GM23338 (cell line): ENCODE data around the gene UBE2R2. TPM values are rescaled to one million over a fixed set of nuclear protein-coding genes. Genes with fewer than 3 reads are reported as not detected.
"Not testable (repeated sequence)": the region's sequence is repeated elsewhere in the genome, so short reads cannot be mapped to it uniquely, and the experiment has no call there.

Experiments used
- ATAC-seq: fragments of 200-7000 bp; cut with Tn5 transposase; 3 replicates; pipeline ENCODE4 v1.9.1; 2020
- DNase-seq: peaks from one replicate; pipeline ENCODE4 v3.0.0-alpha.2; 2015; ENCODE audit warnings: low spot score
- H2AFZ ChIP-seq: fragments of 200-600 bp; sonication (generic); 2 replicates; pipeline ENCODE4 v1.8.0; 2016; ENCODE audit warnings: antibody characterized with exemption, mild to moderate bottlenecking, moderate library complexity
- H3F3A ChIP-seq: fragments of 200-600 bp; sonication (generic); replicated peaks from 2 replicates; pipeline ENCODE4 v1.8.0; 2017; ENCODE audit warnings: antibody characterized with exemption, mixed run types, low read depth
- H3K27ac ChIP-seq: fragments of 200-600 bp; sonication (generic); 2 replicates; pipeline ENCODE4 v1.6.1; 2016; ENCODE audit warnings: low read depth
- H3K27me3 ChIP-seq: fragments of 200-600 bp; sonication (generic); 2 replicates; pipeline ENCODE4 v1.8.0; 2016; ENCODE audit warnings: mild to moderate bottlenecking, mixed run types, moderate library complexity; ENCODE audit not compliant: insufficient read depth
- H3K36me3 ChIP-seq: fragments of 200-600 bp; sonication (generic); 2 replicates; pipeline ENCODE4 v1.8.0; 2016; ENCODE audit warnings: mild to moderate bottlenecking; ENCODE audit not compliant: insufficient read depth
- H3K4me1 ChIP-seq: fragments of 200-600 bp; sonication (generic); 2 replicates; pipeline ENCODE4 v1.8.0; 2016; ENCODE audit warnings: mild to moderate bottlenecking, moderate library complexity; ENCODE audit not compliant: insufficient read depth
- H3K4me2 ChIP-seq: fragments of 200-600 bp; sonication (generic); 2 replicates; pipeline ENCODE4 v1.7.1; 2017; ENCODE audit warnings: mixed run types
- H3K4me3 ChIP-seq: fragments of 200-600 bp; sonication (generic); 2 replicates; pipeline ENCODE4 v1.6.1; 2016; ENCODE audit warnings: mixed run types
- H3K79me2 ChIP-seq: fragments of 200-600 bp; sonication (generic); replicated peaks from 2 replicates; pipeline ENCODE4 v1.8.0; 2017; ENCODE audit warnings: mild to moderate bottlenecking; ENCODE audit not compliant: insufficient read depth
- H3K9me2 ChIP-seq: fragments of 200-600 bp; sonication (generic); 2 replicates; pipeline ENCODE4 v1.8.0; 2017; ENCODE audit not compliant: insufficient read depth
- H4K20me1 ChIP-seq: fragments of 200-600 bp; sonication (generic); replicated peaks from 2 replicates; pipeline ENCODE4 v1.8.0; 2017; ENCODE audit warnings: mild to moderate bottlenecking; ENCODE audit not compliant: insufficient read depth
- H3K27ac Mint-ChIP-seq: 2 replicates; pipeline ENCODE4 v1.8.0; 2020; ENCODE audit warnings: inconsistent platforms, mild to moderate bottlenecking, moderate library complexity, mixed read lengths
- H3K27me3 Mint-ChIP-seq: 3 replicates; pipeline ENCODE4 v1.8.0; 2022; ENCODE audit warnings: low read depth, mild to moderate bottlenecking, moderate library complexity, mixed read lengths, inconsistent platforms; ENCODE audit not compliant: insufficient read depth, poor library complexity
- H3K36me3 Mint-ChIP-seq: 3 replicates; pipeline ENCODE4 v1.8.0; 2021; ENCODE audit warnings: low read depth, mild to moderate bottlenecking, inconsistent platforms, moderate library complexity, mixed read lengths
- H3K4me1 Mint-ChIP-seq: 3 replicates; pipeline ENCODE4 v1.8.0; 2020; ENCODE audit warnings: mild to moderate bottlenecking, inconsistent platforms, mixed read lengths
- H3K4me3 Mint-ChIP-seq: 3 replicates; pipeline ENCODE4 v1.8.0; 2021; ENCODE audit warnings: moderate library complexity, mild to moderate bottlenecking, inconsistent platforms, mixed read lengths
- H3K9me3 Mint-ChIP-seq: 3 replicates; pipeline ENCODE4 v1.8.0; 2020; ENCODE audit warnings: moderate library complexity, mild to moderate bottlenecking, inconsistent platforms, mixed read lengths
- CTCF ChIP-seq, 2 experiments: fragments of 200-600 bp in 1 of 2; sonication (generic) in 1 of 2; conservative IDR thresholded peaks; 2 replicates each; pipeline versions ENCODE4 v1.5.1 to v1.6.1; 2016 to 2017; ENCODE audit warnings: antibody characterized with exemption in 2 of 2, low read depth in 2 of 2, mild to moderate bottlenecking in 2 of 2, moderate library complexity in 1 of 2
- ETS1 ChIP-seq: IDR thresholded peaks from 2 replicates; pipeline ENCODE4 v1.6.1; 2016; ENCODE audit warnings: antibody characterized with exemption
- ZNF331 ChIP-seq: fragments of 250-450 bp; sonication (Bioruptor Pico); IDR thresholded peaks from 2 replicates; pipeline ENCODE4 v1.5.0; 2020; ENCODE audit warnings: low read depth, mild to moderate bottlenecking, moderate library complexity
- ZNF462 ChIP-seq: fragments of 250-450 bp; sonication (Bioruptor Pico); IDR thresholded peaks from 2 replicates; pipeline ENCODE4 v1.5.0; 2020; ENCODE audit warnings: mild to moderate bottlenecking, moderate library complexity
- polyA plus RNA-seq: library from polyadenylated mRNA; unstranded; fragments of >200 nt; fragmentation: Nextera tagmentation; extraction: Ambion mirVana; gene quantifications from 2 replicates; pipeline ENCODE4 v1.2.1, GENCODE V29; 2016
- total RNA-seq: library from RNA; depleted of rRNA; stranded (reverse); fragments of >200 nt; shearing (Covaris generic); gene quantifications from 2 replicates; pipeline ENCODE4 v1.2.3, GENCODE V29; 2014

The UBE2R2 gene
- total and polyA plus RNA-seq, 2 experiments from 2014 or later = 23.4 to 32.5 TPM

GRCh38 chr9:33827285-33827684 lies 10.3 kb downstream of the UBE2R2 start:
- H3K4me3 Mint-ChIP-seq, H3K36me3 ChIP-seq, H3K4me1 ChIP-seq, H3K4me2 ChIP-seq, H2AFZ ChIP-seq, ATAC-seq, H3K9me3 Mint-ChIP-seq, H3K27ac Mint-ChIP-seq, H3K27me3 Mint-ChIP-seq, H3K4me3 ChIP-seq, H3K9me2 ChIP-seq, DNase-seq, H3K27me3 ChIP-seq, H3K27ac ChIP-seq, H3F3A ChIP-seq, H3K36me3 Mint-ChIP-seq, H3K4me1 Mint-ChIP-seq: not testable (repeated sequence)
- peaks cover 100% of the 10 kb centered on the region for H3K79me2 ChIP-seq
- H4K20me1 ChIP-seq = peaks cover 32% of the 10 kb centered on the region

- not testable (repeated sequence) for H2AFZ ChIP-seq, H3K9me2 ChIP-seq, H3K36me3 ChIP-seq, H3K36me3 Mint-ChIP-seq, H3K27ac ChIP-seq, H3F3A ChIP-seq, H3K4me3 Mint-ChIP-seq, H3K27me3 Mint-ChIP-seq, H3K4me3 ChIP-seq, DNase-seq, H3K4me1 ChIP-seq, ATAC-seq, H3K4me1 Mint-ChIP-seq, H3K27ac Mint-ChIP-seq, H3K9me3 Mint-ChIP-seq, H3K27me3 ChIP-seq, H3K4me2 ChIP-seq
- Histone ChIP-seq H4K20me1 (peaks cover 30% of the 10 kb centered on the region), H3K79me2 (peaks cover 100% of the 10 kb centered on the region)
Observed at GRCh38 chr9:33829641-33830230, 12.8 kb downstream of the UBE2R2 start.

GRCh38 chr9:33835625-33836260 lies 18.8 kb downstream of the UBE2R2 start:
- peaks cover 100% of the 10 kb centered on the region for H3K79me2 ChIP-seq
- Mint-ChIP-seq H3K9me3 (no peaks in the 10 kb centered on the region), H3K27me3 (no peaks in the 10 kb centered on the region), H3K4me1 (no peaks in the 10 kb centered on the region), H3K36me3 (peaks cover 4% of the 10 kb centered on the region; the same call in 1 of the 3 replicates), H3K4me3 (no peak overlapping the region), H3K27ac (no peak overlapping the region)
- peaks cover 37% of the 10 kb centered on the region for H4K20me1 ChIP-seq
- no peaks in the 10 kb centered on the region for H3K27me3 ChIP-seq
- ATAC-seq (no peak), DNase-seq (no peak)
- no peak overlapping the region for H2AFZ ChIP-seq
- no peak for TF ChIP-seq CTCF (conservative IDR thresholded peaks at IDR 0.05; ENCODE audit: low read depth in 2 of 2)
- TF ChIP-seq ZNF462 (CRISPR knock-in tag) = no peak
- TF ChIP-seq ETS1 = no peak
- TF ChIP-seq ZNF331 = no peak
- H3K27ac ChIP-seq = no peak overlapping the region
- H3F3A ChIP-seq = no peaks in the 10 kb centered on the region
- H3K36me3 ChIP-seq = no peaks in the 10 kb centered on the region
- no peak overlapping the region for H3K4me3 ChIP-seq
- H3K9me2 ChIP-seq = no peaks in the 10 kb centered on the region
- H3K4me1 ChIP-seq = no peaks in the 10 kb centered on the region
- H3K4me2 ChIP-seq = no peak overlapping the region
